ENCODE results near the gene PCDH9. TPM values are rescaled to one million over a fixed set of nuclear protein-coding genes. Genes with fewer than 3 reads are reported as not detected.

Gene PCDH9
- total and polyA plus RNA-seq, 10 of the 15 experiments (the other 5 are each of a cell fraction or from before 2014, with no cell fraction given): 0.02 to 2.3 (median 0.05) TPM; not detected in 1

- TF ChIP-seq NKRF (conservative IDR thresholded peaks at IDR 0.05) (no peak), ZNF687 (IDR thresholded peaks at IDR 0.05) (no peak), RUNX3 (IDR thresholded peaks at IDR 0.05; ENCODE audit: low read length) (no peak), SREBF1 (IDR thresholded peaks at IDR 0.05; ENCODE audit: low read length) (no peak), BCL11A (IDR thresholded peaks at IDR 0.05; ENCODE audit: low read depth, low read length) (no peak)
These were observed 365.5 kb downstream of the PCDH9 start (continued) for GRCh38 chr13:66864627-66865026.

DNA sequence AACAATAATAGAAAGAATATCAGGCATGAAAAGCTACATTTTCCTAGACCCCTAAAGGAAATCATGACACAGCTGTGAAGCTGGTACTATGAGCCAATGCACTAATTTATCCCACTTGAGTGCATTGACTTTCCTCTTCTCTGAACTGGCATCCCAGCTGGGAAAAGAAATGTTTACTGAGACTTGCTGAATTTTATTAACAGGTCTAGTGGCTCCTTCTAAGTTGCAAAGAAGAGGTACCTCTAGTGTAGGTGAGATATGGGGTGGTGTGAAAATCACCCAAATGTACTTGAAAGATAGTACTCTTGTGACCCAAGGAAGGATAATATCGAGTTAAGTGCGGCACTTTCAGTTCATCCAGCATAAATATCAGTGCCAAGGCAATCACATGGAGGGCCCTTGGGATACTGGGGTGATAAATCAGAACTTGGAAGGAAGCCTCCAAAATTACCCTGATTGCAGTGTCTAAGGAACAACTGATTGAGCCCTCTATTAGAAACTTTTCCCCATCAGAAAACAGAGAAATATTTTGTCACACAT, 369.2 kb downstream of the PCDH9 start:
- FAIRE-seq: no peak
- H3K4me3 ChIP-seq: no peak overlapping the region
- intact Hi-C loops (cut with micrococcal nuclease; ENCODE audit: unreplicated experiment) (no loop called here), in situ Hi-C loops (cut with MboI) (no loop called here)
- DNase-seq (ENCODE audit: low read depth, low spot score): no peak
- H3K9me3 ChIP-seq (replicated peaks; ENCODE audit: control insufficient read depth, insufficient read depth, low read length): no peaks in the 10 kb centered on the region
- no TSS peak for BruUV-seq (replicated peaks)
- ChIA-PET SMC1A (ENCODE audit: uncharacterized antibody, unreplicated experiment) (interaction anchor here (1.6 kb wide), 1 partner anchor 9 kb away, joined by 3 read pairs; no protein-coding TSS in a partner anchor), RAD21 (ENCODE audit: unreplicated experiment) (no interaction called here), POLR2A (no interaction called here), CTCF (no interaction called here)
- no peak overlapping the region for H2AFZ ChIP-seq (ENCODE audit: control insufficient read depth, low read depth, low read length)
- no peaks in the 10 kb centered on the region for H3K79me2 ChIP-seq (ENCODE audit: control insufficient read depth, insufficient read depth, low read length)
- H3K36me3 ChIP-seq (ENCODE audit: control insufficient read depth in 2 of 2, insufficient read depth in 2 of 2, low read length in 1 of 2): no peaks in the 10 kb centered on the region
- TF ChIP-seq KDM1A (IDR thresholded peaks at IDR 0.05; ENCODE audit: borderline replicate concordance): no peak
- TF ChIP-seq MAX (IDR thresholded peaks at IDR 0.05; ENCODE audit: low read depth, low read length): no peak
- no peak for TF ChIP-seq GATAD2B (conservative IDR thresholded peaks at IDR 0.05; ENCODE audit: low read depth)
- no peak for TF ChIP-seq RAD21 (IDR thresholded peaks at IDR 0.05; ENCODE audit: insufficient read depth, low read depth, low read length)
- H3K4me2 ChIP-seq (ENCODE audit: control insufficient read depth, insufficient read depth): no peak overlapping the region
- ATAC-seq: no peak
- H4K20me1 ChIP-seq (ENCODE audit: control insufficient read depth, insufficient read depth): no peaks in the 10 kb centered on the region
- no peaks in the 10 kb centered on the region for H3K27me3 ChIP-seq (replicated peaks in 1 of 2; ENCODE audit: control insufficient read depth in 2 of 2, insufficient read depth in 2 of 2, low read length in 1 of 2)
- no peak overlapping the region for H3K9ac ChIP-seq (ENCODE audit: control insufficient read depth, insufficient read depth, low read length)
- H3K27ac ChIP-seq (ENCODE audit: control insufficient read depth, insufficient read depth): no peak overlapping the region
- H3K4me1 ChIP-seq (ENCODE audit: control insufficient read depth, insufficient read depth, low read length): no peaks in the 10 kb centered on the region
- 0% methylated on average over 2 of the region's 2 CpGs for whole genome bisulfite sequencing (ENCODE audit: insufficient coverage, insufficient replicate concordance, low lambda C conversion rate, missing lambda C conversion rate)
